H1 (cell line): ENCODE data around the gene KRTAP5-8. TPM values are rescaled to one million over a fixed set of nuclear protein-coding genes. Genes with fewer than 3 reads are reported as not detected.
A peak's percentile ranks its signal among the peaks of the same experiment; 100 is the strongest.

Source experiments
- CTCF ChIA-PET: fragments of 300-600 bp; sonication (Branson Sonifier 250); formaldehyde crosslinking; loops from one replicate; lab custom pipeline; 2021; ENCODE audit not compliant: partially characterized antibody; lab: Charles Lee
- POLR2A ChIA-PET: fragments of 300-600 bp; sonication (Branson Sonifier 250); formaldehyde crosslinking; loops from one replicate; lab custom pipeline; 2021; ENCODE audit warnings: inconsistent platforms; ENCODE audit not compliant: partially characterized antibody; lab: Charles Lee
- DNase-seq, 2 experiments: peaks; one replicate each; pipeline versions ENCODE4 v3.0.0 to v3.0.0-alpha.2; 2010 to 2022; ENCODE audit warnings: low spot score in 2 of 2, low read depth in 1 of 2, mixed read lengths in 1 of 2
- FAIRE-seq: peaks from 2 replicates; lab custom pipeline; 2011; peaks lifted over from hg19 to GRCh38; lab: Jason Lieb, UNC
- H2AFZ ChIP-seq: 2 replicates; pipeline ENCODE4 v1.8.1; 2012; ENCODE audit warnings: low read length, inconsistent platforms
- H2AK5ac ChIP-seq: 2 replicates; pipeline ENCODE4 v1.6.1; 2013; ENCODE audit warnings: low read depth, low read length
- H2BK120ac ChIP-seq: replicated peaks from 2 replicates; pipeline ENCODE3; 2013; ENCODE audit warnings: low read depth, low read length, inconsistent platforms
- H2BK12ac ChIP-seq: 2 replicates; pipeline ENCODE4 v1.6.1; 2013; ENCODE audit warnings: low read depth, low read length
- H2BK15ac ChIP-seq: 2 replicates; pipeline ENCODE4 v1.6.1; 2013; ENCODE audit warnings: low read length
- H2BK20ac ChIP-seq: 2 replicates; pipeline ENCODE4 v1.6.1; 2013; ENCODE audit warnings: low read length
- H2BK5ac ChIP-seq: 2 replicates; pipeline ENCODE4 v1.6.1; 2013; ENCODE audit warnings: low read depth, low read length
- H3K14ac ChIP-seq: 2 replicates; pipeline ENCODE4 v1.6.1; 2013; ENCODE audit warnings: inconsistent platforms; ENCODE audit not compliant: insufficient read length
- H3K18ac ChIP-seq: 2 replicates; pipeline ENCODE4 v1.6.1; 2013; ENCODE audit warnings: low read length; ENCODE audit errors: extremely low read depth
- H3K23ac ChIP-seq: 2 replicates; pipeline ENCODE4 v1.6.1; 2013; ENCODE audit warnings: inconsistent platforms; ENCODE audit not compliant: insufficient read length
- H3K23me2 ChIP-seq: 2 replicates; pipeline ENCODE4 v1.6.1; 2013; ENCODE audit warnings: low read depth, low read length
- H3K27ac ChIP-seq: 2 replicates; pipeline ENCODE4 v1.6.1; 2011; ENCODE audit warnings: low read depth, low read length, inconsistent platforms
- H3K27me3 ChIP-seq, 4 experiments: replicated peaks in 1 of 4; 1 replicate in 1 of 4; 2 replicates in 3 of 4; pipeline versions ENCODE4 v1.6.1 to v1.8.1; 2011 to 2013; ENCODE audit warnings: low read length in 3 of 4, mild to moderate bottlenecking in 3 of 4, inconsistent platforms in 2 of 4, mixed read lengths in 2 of 4, moderate library complexity in 1 of 4; ENCODE audit not compliant: control insufficient read depth in 3 of 4, insufficient read depth in 3 of 4; ENCODE audit errors: extremely low read depth in 1 of 4
- H3K36me3 ChIP-seq, 4 experiments: 2 replicates each; pipeline versions ENCODE4 v1.6.1 to v1.8.1; 2011 to 2013; ENCODE audit warnings: mild to moderate bottlenecking in 4 of 4, low read length in 3 of 4, moderate library complexity in 2 of 4, control low read depth in 1 of 4, inconsistent platforms in 1 of 4; ENCODE audit not compliant: insufficient read depth in 4 of 4, control insufficient read depth in 2 of 4
- H3K4ac ChIP-seq: replicated peaks from 2 replicates; pipeline ENCODE3; 2013; ENCODE audit warnings: low read length, low read depth, mixed read lengths, inconsistent platforms; ENCODE audit not compliant: insufficient read length
- H3K4me1 ChIP-seq, 4 experiments: replicated peaks in 1 of 4; 1 replicate in 1 of 4; 2 replicates in 3 of 4; pipeline versions ENCODE4 v1.6.1 to v1.8.1; 2011 to 2013; ENCODE audit warnings: low read length in 3 of 4, inconsistent platforms in 2 of 4, mixed read lengths in 1 of 4; ENCODE audit not compliant: insufficient read depth in 4 of 4, control insufficient read depth in 3 of 4
- H3K4me2 ChIP-seq, 2 experiments: 2 replicates each; pipeline versions ENCODE4 v1.6.1 to v1.8.1; 2011 to 2013; ENCODE audit warnings: low read depth in 2 of 2, low read length in 2 of 2, control low read depth in 1 of 2, inconsistent platforms in 1 of 2, mild to moderate bottlenecking in 1 of 2; ENCODE audit not compliant: insufficient read depth in 1 of 2
- H3K4me3 ChIP-seq, 4 experiments: fragments of 200-600, 300-600 bp in 1 of 4; sonication (generic), shearing (Covaris generic), sonication (Bioruptor Twin) in 1 of 4; 2 replicates each; pipeline versions ENCODE4 v1.5.1 to v1.8.1; 2011 to 2016; ENCODE audit warnings: low read length in 4 of 4, low read depth in 3 of 4, control low read depth in 2 of 4, inconsistent platforms in 2 of 4, mild to moderate bottlenecking in 2 of 4, mixed read lengths in 1 of 4, moderate library complexity in 1 of 4; ENCODE audit not compliant: insufficient read depth in 2 of 4; ENCODE audit errors: extremely low read depth in 1 of 4
- H3K56ac ChIP-seq: replicated peaks from 2 replicates; pipeline ENCODE3; 2013; ENCODE audit warnings: low read depth, mild to moderate bottlenecking, mixed read lengths, low read length, inconsistent platforms; ENCODE audit not compliant: insufficient read length
- H3K79me1 ChIP-seq: 2 replicates; pipeline ENCODE4 v1.6.1; 2013; ENCODE audit warnings: low read depth, low read length, control low read depth
- H3K79me2 ChIP-seq, 2 experiments: 2 replicates each; pipeline versions ENCODE4 v1.6.1 to v1.8.1; 2012 to 2013; ENCODE audit warnings: low read length in 2 of 2, mild to moderate bottlenecking in 2 of 2, inconsistent platforms in 1 of 2; ENCODE audit not compliant: insufficient read depth in 2 of 2, control insufficient read depth in 1 of 2
- H3K9ac ChIP-seq, 4 experiments: replicated peaks in 1 of 4; 1 replicate in 1 of 4; 2 replicates in 3 of 4; pipeline versions ENCODE4 v1.6.1 to v1.8.1; 2011 to 2013; ENCODE audit warnings: low read depth in 3 of 4, low read length in 3 of 4, control low read depth in 2 of 4, mild to moderate bottlenecking in 2 of 4, moderate library complexity in 2 of 4, inconsistent platforms in 1 of 4; ENCODE audit errors: extremely low read depth in 1 of 4
- H3K9me3 ChIP-seq, 2 experiments: 2 replicates each; pipeline versions ENCODE4 v1.6.1 to v1.8.1; 2012 to 2013; ENCODE audit warnings: mild to moderate bottlenecking in 2 of 2, moderate library complexity in 2 of 2, control low read depth in 1 of 2, inconsistent platforms in 1 of 2, low read depth in 1 of 2, low read length in 1 of 2, mixed read lengths in 1 of 2; ENCODE audit not compliant: insufficient read depth in 2 of 2
- H4K20me1 ChIP-seq, 2 experiments: replicated peaks in 1 of 2; 2 replicates each; pipeline versions ENCODE3 to v1.8.1; 2011 to 2013; ENCODE audit warnings: inconsistent platforms in 2 of 2, low read length in 2 of 2, mild to moderate bottlenecking in 1 of 2; ENCODE audit not compliant: insufficient read depth in 2 of 2, control insufficient read depth in 1 of 2
- H4K5ac ChIP-seq: 2 replicates; pipeline ENCODE4 v1.6.1; 2013; ENCODE audit warnings: low read length, low read depth, mixed read lengths, inconsistent platforms; ENCODE audit not compliant: insufficient read length
- H4K8ac ChIP-seq: 2 replicates; pipeline ENCODE4 v1.8.0; 2013; ENCODE audit warnings: mild to moderate bottlenecking, moderate library complexity, low read length, inconsistent platforms; ENCODE audit not compliant: insufficient read depth; ENCODE audit errors: extremely low read depth
- H4K91ac ChIP-seq: replicated peaks from 2 replicates; pipeline ENCODE3; 2013; ENCODE audit warnings: low read length, mixed read lengths, inconsistent platforms; ENCODE audit not compliant: insufficient read length
- SIRT6 ChIP-seq: IDR thresholded peaks from one replicate; pipeline ENCODE4 v1.7.1; 2012; ENCODE audit warnings: low read length, inconsistent platforms
- WGBS, 2 experiments: shearing (Covaris generic) in 1 of 2; methylation state at CpG; one replicate each; pipeline versions ENCODE4 v1.1.6 to v1.1.7; 2013 to 2015; ENCODE audit warnings: low lambda C conversion rate in 2 of 2, mixed read lengths in 2 of 2, inconsistent platforms in 1 of 2, low coverage in 1 of 2, missing lambda C conversion rate in 1 of 2; ENCODE audit not compliant: insufficient replicate concordance in 2 of 2, insufficient coverage in 1 of 2, insufficient read length in 1 of 2; ENCODE audit errors: extremely low coverage in 1 of 2, missing lambda C conversion rate in 1 of 2; 5-methylcytosine and 5-hydroxymethylcytosine counted together
- polyA plus RNA-seq, 7 experiments: library from polyadenylated mRNA; depleted of rRNA in 3 of 7; stranded (reverse) in 5 of 7; unstranded in 2 of 7; fragments of >200 nt in 5 of 7; fragments of 200-250 nt in 2 of 7; gene quantifications; 1 replicate in 5 of 7; 2 replicates in 1 of 7; 4 replicates in 1 of 7; pipeline versions ENCODE4 v1.2.1 to v1.2.3, GENCODE V29; 2011 to 2013; ENCODE audit warnings: missing spikeins in 2 of 7, mixed read lengths in 2 of 7
- total RNA-seq: library from RNA; stranded (reverse); fragmentation: NEBNext Ultra II Directional; extraction: Animal tissue kit (Norgen Biotek cat#: 25700); gene quantifications from 2 replicates; pipeline ENCODE4 v1.2.1, GENCODE V29; 2021

KRTAP5-8 gene
- total and polyA plus RNA-seq, 2 of the 8 experiments (the other 6 are each of a cell fraction or from before 2014, with no cell fraction given) = not detected

- H3K79me2 ChIP-seq = no peaks in the 10 kb centered on the region
- H3K56ac ChIP-seq = no peak overlapping the region
- H3K27ac ChIP-seq = no peak overlapping the region
- H3K9ac ChIP-seq = no peak overlapping the region
- 0 out of 7 replicates have a peak, but pooled peaks cover 0 to 2% (median 0%) of the 10 kb centered on the region in 4 experiments for H3K4me1 ChIP-seq
- no peaks in the 10 kb centered on the region for H3K27me3 ChIP-seq
- H4K8ac ChIP-seq = no peak overlapping the region; the same call in 1 of the 2 replicates
- no peak overlapping the region for H2BK20ac ChIP-seq
- POLR2A ChIA-PET = no interaction called here
- H2AK5ac ChIP-seq = no peak overlapping the region
- no peak overlapping the region for H4K5ac ChIP-seq
- CTCF ChIA-PET = interaction anchor here (0.8 to 4.0 kb wide), 4 partner anchors 12 to 43 kb away, joined by 3 to 15 read pairs (median 4); no protein-coding TSS in a partner anchor
- H2AFZ ChIP-seq = no peak overlapping the region
- no peak overlapping the region for H3K4me2 ChIP-seq
- 93% methylated on average over 5 of the region's 5 CpGs; no CpG with 5 or more reads in 1 of the 2 experiments for whole genome bisulfite sequencing, 2 experiments
- H3K9me3 ChIP-seq = no peaks in the 10 kb centered on the region
- no peaks in the 10 kb centered on the region for H3K79me1 ChIP-seq
- no peaks in the 10 kb centered on the region for H3K36me3 ChIP-seq
- H3K23ac ChIP-seq = no peak overlapping the region
- no peak for TF ChIP-seq SIRT6
- no peak overlapping the region for H2BK120ac ChIP-seq
- DNase-seq (no peak), FAIRE-seq (no peak)
- H4K20me1 ChIP-seq = no peaks in the 10 kb centered on the region
- no peaks in the 10 kb centered on the region for H3K23me2 ChIP-seq
- no peak overlapping the region for H3K18ac ChIP-seq
- H2BK12ac ChIP-seq = no peak overlapping the region
- no peak overlapping the region for H3K4ac ChIP-seq
- H3K4me3 ChIP-seq = no peak overlapping the region
- 0 out of 2 replicates have a peak overlapping the region, but pooled peaks have one; percentile 10 for H2BK5ac ChIP-seq
- H3K14ac ChIP-seq = no peak overlapping the region
- no peak overlapping the region for H2BK15ac ChIP-seq
- no peak overlapping the region for H4K91ac ChIP-seq
Observed at GRCh38 chr11:71548716-71549151, 10.9 kb downstream of the KRTAP5-8 start.
